Measurements from ENCODE around the gene MERTK. TPM values are rescaled to one million over a fixed set of nuclear protein-coding genes. Genes with fewer than 3 reads are reported as not detected.

The MERTK gene
- total and polyA plus RNA-seq, 2 of the 8 experiments (the other 6 are each of a cell fraction or from before 2014, with no cell fraction given): 6.5 to 7.0 TPM

DNA sequence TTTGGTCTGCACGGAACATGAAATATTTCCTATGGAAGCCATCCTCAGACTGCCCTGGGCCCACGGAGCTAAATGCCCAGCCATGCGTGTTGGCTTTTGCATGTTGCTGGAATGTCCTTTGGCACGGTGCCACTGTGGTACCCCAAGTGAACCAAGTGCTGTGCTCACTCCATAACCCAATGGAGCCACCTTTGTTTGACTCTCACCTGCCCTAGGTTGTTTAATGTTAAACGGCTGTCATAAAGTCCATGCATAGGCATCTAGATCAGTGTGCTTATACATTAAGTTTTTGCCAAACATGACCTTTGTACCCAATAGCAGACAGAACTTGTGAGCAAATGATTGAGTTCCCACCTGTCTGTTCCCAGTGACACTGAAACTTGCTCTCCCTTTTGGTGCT, 96.7 kb downstream of the MERTK start (continued):
- TF ChIP-seq, protein P1, sequence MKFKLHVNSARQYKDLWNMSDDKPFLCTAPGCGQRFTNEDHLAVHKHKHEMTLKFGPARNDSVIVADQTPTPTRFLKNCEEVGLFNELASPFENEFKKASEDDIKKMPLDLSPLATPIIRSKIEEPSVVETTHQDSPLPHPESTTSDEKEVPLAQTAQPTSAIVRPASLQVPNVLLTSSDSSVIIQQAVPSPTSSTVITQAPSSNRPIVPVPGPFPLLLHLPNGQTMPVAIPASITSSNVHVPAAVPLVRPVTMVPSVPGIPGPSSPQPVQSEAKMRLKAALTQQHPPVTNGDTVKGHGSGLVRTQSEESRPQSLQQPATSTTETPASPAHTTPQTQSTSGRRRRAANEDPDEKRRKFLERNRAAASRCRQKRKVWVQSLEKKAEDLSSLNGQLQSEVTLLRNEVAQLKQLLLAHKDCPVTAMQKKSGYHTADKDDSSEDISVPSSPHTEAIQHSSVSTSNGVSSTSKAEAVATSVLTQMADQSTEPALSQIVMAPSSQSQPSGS (IDR thresholded peaks at IDR 0.05; ENCODE audit: low read length): no peak
- TF ChIP-seq JUN (IDR thresholded peaks at IDR 0.05; ENCODE audit: low read depth, low read length): no peak
- TF ChIP-seq, protein P2, sequence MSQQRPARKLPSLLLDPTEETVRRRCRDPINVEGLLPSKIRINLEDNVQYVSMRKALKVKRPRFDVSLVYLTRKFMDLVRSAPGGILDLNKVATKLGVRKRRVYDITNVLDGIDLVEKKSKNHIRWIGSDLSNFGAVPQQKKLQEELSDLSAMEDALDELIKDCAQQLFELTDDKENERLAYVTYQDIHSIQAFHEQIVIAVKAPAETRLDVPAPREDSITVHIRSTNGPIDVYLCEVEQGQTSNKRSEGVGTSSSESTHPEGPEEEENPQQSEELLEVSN (IDR thresholded peaks at IDR 0.05): no peak

Data from H1 (cell line).